ENCODE measurements around the gene TNS2. TPM values are rescaled to one million over a fixed set of nuclear protein-coding genes. Genes with fewer than 3 reads are reported as not detected.

TNS2 gene
- total RNA-seq, 1 experiment from 2014 or later, result 11.5 TPM

DNA sequence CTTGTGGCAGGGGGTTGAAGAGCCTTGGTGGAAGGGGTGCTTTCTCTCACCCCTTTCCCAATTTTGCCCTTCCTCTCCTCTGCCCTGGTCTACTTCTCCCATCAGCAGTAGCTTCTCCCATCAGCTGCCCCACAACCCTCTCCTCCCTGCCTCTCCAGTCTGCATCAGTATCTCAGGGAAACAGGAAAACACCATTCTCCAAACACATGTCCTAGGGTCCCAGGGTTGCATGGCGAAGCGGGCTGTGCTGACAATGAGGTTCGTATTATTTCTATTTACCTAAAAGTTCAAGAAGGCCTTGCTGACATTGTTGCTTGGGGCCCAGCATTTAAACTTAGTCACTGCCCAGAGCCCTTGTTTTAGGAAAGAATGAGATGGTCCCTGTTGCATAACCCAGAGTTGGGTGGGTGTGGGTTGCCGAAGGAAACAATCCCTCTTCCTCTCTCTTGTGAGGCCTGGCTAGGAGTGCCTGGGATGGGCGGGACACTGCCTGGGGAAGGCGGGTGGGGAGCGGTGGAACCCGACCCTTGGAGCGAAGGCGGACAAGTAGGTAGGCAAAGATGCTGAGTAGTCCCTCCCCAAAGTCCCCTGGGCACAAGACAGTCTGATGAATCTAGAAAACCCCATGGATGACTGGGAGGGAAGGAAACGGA lies 46.4 kb downstream of the TNS2 start:
- no peak overlapping the region for H3K27ac ChIP-seq
- no peaks in the 10 kb centered on the region for H3K9me3 ChIP-seq (ENCODE audit: insufficient read depth, low read depth)
- H3K79me2 ChIP-seq (ENCODE audit: low read depth), result no peaks in the 10 kb centered on the region; the same call in 1 of the 2 replicates
- no peak overlapping the region; the same call in 1 of the 2 replicates for H3K4me3 ChIP-seq
- peak in 1 of 2 experiments; percentile 53 for DNase-seq
- peaks cover 22% of the 10 kb centered on the region for H3K4me1 ChIP-seq (replicated peaks; ENCODE audit: insufficient read depth)
- CTCF ChIA-PET, result interaction anchor here (3.4 kb wide), 1 partner anchor 16 kb away, joined by 16 read pairs; the partner anchor contains the start of gene SPRYD3
- no peaks in the 10 kb centered on the region for H3K27me3 ChIP-seq (ENCODE audit: insufficient read depth, low read depth)
- intact Hi-C loops (cut with micrococcal nuclease; ENCODE audit: unreplicated experiment), result no loop called here
- no TSS peak for BruUV-seq (replicated peaks)
- no peaks in the 10 kb centered on the region for H3K9me2 ChIP-seq (ENCODE audit: insufficient read depth)
- POLR2A ChIA-PET (ENCODE audit: unreplicated experiment), result no interaction called here
- 0 out of 2 replicates have a peak, but pooled peaks cover 3% of the 10 kb centered on the region for H3K36me3 ChIP-seq (ENCODE audit: low read depth)
- TF ChIP-seq, protein P1, sequence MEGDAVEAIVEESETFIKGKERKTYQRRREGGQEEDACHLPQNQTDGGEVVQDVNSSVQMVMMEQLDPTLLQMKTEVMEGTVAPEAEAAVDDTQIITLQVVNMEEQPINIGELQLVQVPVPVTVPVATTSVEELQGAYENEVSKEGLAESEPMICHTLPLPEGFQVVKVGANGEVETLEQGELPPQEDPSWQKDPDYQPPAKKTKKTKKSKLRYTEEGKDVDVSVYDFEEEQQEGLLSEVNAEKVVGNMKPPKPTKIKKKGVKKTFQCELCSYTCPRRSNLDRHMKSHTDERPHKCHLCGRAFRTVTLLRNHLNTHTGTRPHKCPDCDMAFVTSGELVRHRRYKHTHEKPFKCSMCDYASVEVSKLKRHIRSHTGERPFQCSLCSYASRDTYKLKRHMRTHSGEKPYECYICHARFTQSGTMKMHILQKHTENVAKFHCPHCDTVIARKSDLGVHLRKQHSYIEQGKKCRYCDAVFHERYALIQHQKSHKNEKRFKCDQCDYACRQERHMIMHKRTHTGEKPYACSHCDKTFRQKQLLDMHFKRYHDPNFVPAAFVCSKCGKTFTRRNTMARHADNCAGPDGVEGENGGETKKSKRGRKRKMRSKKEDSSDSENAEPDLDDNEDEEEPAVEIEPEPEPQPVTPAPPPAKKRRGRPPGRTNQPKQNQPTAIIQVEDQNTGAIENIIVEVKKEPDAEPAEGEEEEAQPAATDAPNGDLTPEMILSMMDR (conservative IDR thresholded peaks at IDR 0.05), result no peak
- TF ChIP-seq EZH2 (IDR thresholded peaks at IDR 0.05; ENCODE audit: low read depth), result no peak
- H2AFZ ChIP-seq, result no peak overlapping the region
- H3K4me2 ChIP-seq, result peak overlapping the region; percentile 87
- H4K20me1 ChIP-seq (ENCODE audit: insufficient read depth), result no peaks in the 10 kb centered on the region
- H3F3A ChIP-seq (ENCODE audit: insufficient read depth, low read depth), result peaks cover 31% of the 10 kb centered on the region; the same call in 1 of the 2 replicates

DNA sequence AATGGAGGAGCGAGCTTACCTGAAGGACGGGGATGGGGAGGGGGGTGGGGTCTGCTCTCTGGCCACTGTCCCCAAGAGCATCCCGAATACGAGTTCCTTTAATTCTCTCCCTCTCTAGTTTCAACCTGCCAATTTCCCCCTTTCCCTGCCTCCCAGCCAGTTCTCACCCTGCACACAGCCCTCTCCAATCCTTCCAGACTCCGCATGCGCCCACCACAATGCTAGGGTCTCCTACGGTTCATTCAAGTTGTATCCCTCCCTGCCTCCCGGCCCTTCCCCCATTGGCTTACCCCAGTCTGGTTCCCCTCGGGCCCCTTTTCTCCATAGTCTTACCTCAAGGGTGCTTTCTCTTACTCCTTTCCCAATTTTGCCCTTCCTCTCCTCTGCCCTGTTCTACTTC lies 46.9 kb downstream of the TNS2 start:
- POLR2A ChIA-PET (ENCODE audit: unreplicated experiment), result interaction anchor here (0.6 kb wide), 1 partner anchor 29 kb away, joined by 3 read pairs; no protein-coding TSS in a partner anchor

DNA sequence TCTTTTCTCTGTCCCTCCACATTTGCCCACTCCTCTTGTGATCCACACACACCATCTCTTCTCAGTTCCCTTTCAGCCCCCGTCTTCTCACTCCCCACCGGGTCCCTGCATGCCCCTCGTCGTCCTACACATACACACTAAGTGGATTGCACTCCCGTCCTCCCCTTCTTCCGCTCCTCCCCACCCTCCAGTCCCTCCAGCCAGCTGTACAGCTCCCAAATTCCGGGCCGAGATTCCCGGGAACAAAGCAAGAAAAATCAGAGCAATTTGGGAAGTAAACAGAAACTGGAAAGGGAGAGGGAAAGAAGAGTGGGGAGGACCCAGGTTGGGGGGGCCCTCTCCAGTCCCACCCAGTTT lies 47.3 kb downstream of the TNS2 start:
- H3K9me2 ChIP-seq (ENCODE audit: insufficient read depth), result no peaks in the 10 kb centered on the region
- H3K4me2 ChIP-seq, result peak overlapping the region; percentile 87
- ChIA-PET CTCF (interaction anchor here (0.7 to 3.4 kb wide), 3 partner anchors 17 to 175 kb away, joined by 3 to 16 read pairs (median 5); partner anchors contain the start of gene SPRYD3), POLR2A (ENCODE audit: unreplicated experiment) (interaction anchor here (0.6 kb wide), 1 partner anchor 29 kb away, joined by 3 read pairs; no protein-coding TSS in a partner anchor)
- no peaks in the 10 kb centered on the region for H4K20me1 ChIP-seq (ENCODE audit: insufficient read depth)
- H3K27me3 ChIP-seq (ENCODE audit: insufficient read depth, low read depth), result no peaks in the 10 kb centered on the region
- H3K27ac ChIP-seq, result peak overlapping the region; percentile 87
- H3K79me2 ChIP-seq (ENCODE audit: low read depth), result no peaks in the 10 kb centered on the region; the same call in 1 of the 2 replicates
- TF ChIP-seq EZH2 (IDR thresholded peaks at IDR 0.05; ENCODE audit: low read depth), result no peak
- TF ChIP-seq, protein P1 (conservative IDR thresholded peaks at IDR 0.05), result no peak
- H3K4me3 ChIP-seq, result peak overlapping the region; percentile 96
- no peaks in the 10 kb centered on the region for H3K9me3 ChIP-seq (ENCODE audit: insufficient read depth, low read depth)
- H2AFZ ChIP-seq, result peak overlapping the region; percentile 96
- intact Hi-C loops (cut with micrococcal nuclease; ENCODE audit: unreplicated experiment), result no loop called here
- H3F3A ChIP-seq (ENCODE audit: insufficient read depth, low read depth), result peaks cover 33% of the 10 kb centered on the region; the same call in 1 of the 2 replicates
- no TSS peak for BruUV-seq (replicated peaks)
- H3K4me1 ChIP-seq (replicated peaks; ENCODE audit: insufficient read depth), result peaks cover 22% of the 10 kb centered on the region
- H3K36me3 ChIP-seq (ENCODE audit: low read depth), result 0 out of 2 replicates have a peak, but pooled peaks cover 6% of the 10 kb centered on the region
- no peak for DNase-seq

More for the DNA sequence above, 46.9 kb downstream of the TNS2 start:
- Histone ChIP-seq H3K4me1 (replicated peaks; ENCODE audit: insufficient read depth) (peaks cover 22% of the 10 kb centered on the region), H3K27ac (no peak overlapping the region; the same call in 1 of the 2 replicates), H3K4me2 (peak overlapping the region; percentile 87), H3K4me3 (peak overlapping the region; percentile 96), H3K9me3 (ENCODE audit: insufficient read depth, low read depth) (no peaks in the 10 kb centered on the region), H3K9me2 (ENCODE audit: insufficient read depth) (no peaks in the 10 kb centered on the region), H3K36me3 (ENCODE audit: low read depth) (0 out of 2 replicates have a peak, but pooled peaks cover 6% of the 10 kb centered on the region), H3K27me3 (ENCODE audit: insufficient read depth, low read depth) (no peaks in the 10 kb centered on the region), H2AFZ (peak overlapping the region; percentile 96; the same call in 1 of the 2 replicates), H4K20me1 (ENCODE audit: insufficient read depth) (no peaks in the 10 kb centered on the region), H3K79me2 (ENCODE audit: low read depth) (no peaks in the 10 kb centered on the region; the same call in 1 of the 2 replicates), H3F3A (ENCODE audit: insufficient read depth, low read depth) (peaks cover 33% of the 10 kb centered on the region; the same call in 1 of the 2 replicates)
- CTCF ChIA-PET, result interaction anchor here (0.7 to 3.4 kb wide), 3 partner anchors 17 to 176 kb away, joined by 3 to 16 read pairs (median 5); partner anchors contain the start of gene SPRYD3
- intact Hi-C loops (cut with micrococcal nuclease; ENCODE audit: unreplicated experiment), result no loop called here
- no TSS peak for BruUV-seq (replicated peaks)
- DNase-seq, result no peak
- TF ChIP-seq, protein P1 (conservative IDR thresholded peaks at IDR 0.05), result no peak
- no peak for TF ChIP-seq EZH2 (IDR thresholded peaks at IDR 0.05; ENCODE audit: low read depth)

Data from PC-9 (cell line).